ENCODE measurements around the gene MLX. TPM values are rescaled to one million over a fixed set of nuclear protein-coding genes. Genes with fewer than 3 reads are reported as not detected.

Gene MLX
- total RNA-seq, 1 experiment from 2014 or later, result 16.2 TPM

DNA sequence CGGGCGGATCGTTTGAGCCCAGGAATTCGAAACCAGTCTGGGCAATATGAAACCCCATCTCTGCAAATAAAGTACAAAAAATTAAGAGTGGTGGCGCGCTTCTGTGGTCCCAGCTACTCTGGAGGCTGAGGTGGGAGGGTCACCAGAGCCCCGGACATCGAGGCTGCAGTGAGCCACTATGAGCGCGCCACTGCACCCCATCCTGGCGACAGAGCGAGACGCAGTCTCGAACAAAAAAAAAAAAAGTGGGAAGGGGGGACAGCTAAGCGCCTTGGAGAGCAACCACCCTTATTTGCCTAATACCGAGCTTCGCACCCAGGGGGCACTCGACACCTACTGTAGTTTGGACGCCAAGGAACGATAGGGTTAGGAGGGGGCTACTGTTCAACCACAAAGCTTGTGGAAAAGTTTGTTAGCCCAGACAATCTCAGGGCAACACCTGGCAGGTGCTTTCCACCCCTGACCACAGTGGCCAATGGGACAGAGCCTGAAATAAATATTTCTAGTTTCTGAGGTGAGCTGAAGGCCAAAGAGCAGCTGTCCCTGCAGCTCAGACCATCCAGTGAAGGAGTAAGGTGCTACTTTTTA is 11.5 kb downstream of the MLX start:
- peak; percentile 67 for DNase-seq (ENCODE audit: low read depth)

DNA sequence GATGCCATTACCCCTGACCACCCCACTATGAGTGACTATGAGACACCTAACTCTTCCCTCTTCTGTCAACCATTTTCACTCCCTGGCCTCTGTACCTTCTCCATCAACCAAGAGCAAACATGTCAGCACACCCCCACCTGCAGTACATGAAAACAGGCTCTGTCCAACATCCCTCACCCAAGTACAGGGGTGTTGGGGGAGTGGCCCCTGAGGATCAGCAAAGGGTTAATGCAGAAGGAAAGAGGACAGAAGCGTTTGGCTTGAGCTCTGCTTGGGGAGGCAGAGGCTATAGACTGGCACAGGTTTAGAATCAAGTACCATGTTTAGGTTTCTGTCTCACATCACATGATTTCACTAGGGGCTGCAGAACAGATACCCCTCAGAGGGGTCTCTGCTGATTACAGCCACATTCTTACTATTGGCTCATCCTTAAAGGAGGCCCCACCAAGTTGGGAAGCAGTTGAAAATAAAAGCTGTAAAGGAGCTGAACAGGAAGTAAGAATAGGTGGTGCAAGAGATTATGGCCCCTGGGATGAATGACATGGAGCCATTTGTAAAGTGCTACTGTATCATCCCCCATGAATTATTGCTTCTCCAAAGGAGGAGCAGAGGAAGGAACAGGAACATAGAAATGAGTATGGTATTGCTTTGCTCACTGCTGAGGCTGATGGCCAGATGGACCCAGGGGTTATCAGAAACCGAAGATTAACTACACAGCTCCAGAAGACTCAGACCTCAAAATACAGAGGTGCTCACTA is 13.1 kb downstream of the MLX start:
- no peak for DNase-seq (ENCODE audit: low read depth)

- DNase-seq (ENCODE audit: low read depth), result no peak
Observed at GRCh38 chr17:42581744-42582270, 14.9 kb downstream of the MLX start.

- DNase-seq (ENCODE audit: low read depth), result no peak
Observed at GRCh38 chr17:42584880-42585279, 18.0 kb downstream of the MLX start.

- no peak for DNase-seq (ENCODE audit: low read depth)
Observed at GRCh38 chr17:42585353-42585752, 18.5 kb downstream of the MLX start.

DNA sequence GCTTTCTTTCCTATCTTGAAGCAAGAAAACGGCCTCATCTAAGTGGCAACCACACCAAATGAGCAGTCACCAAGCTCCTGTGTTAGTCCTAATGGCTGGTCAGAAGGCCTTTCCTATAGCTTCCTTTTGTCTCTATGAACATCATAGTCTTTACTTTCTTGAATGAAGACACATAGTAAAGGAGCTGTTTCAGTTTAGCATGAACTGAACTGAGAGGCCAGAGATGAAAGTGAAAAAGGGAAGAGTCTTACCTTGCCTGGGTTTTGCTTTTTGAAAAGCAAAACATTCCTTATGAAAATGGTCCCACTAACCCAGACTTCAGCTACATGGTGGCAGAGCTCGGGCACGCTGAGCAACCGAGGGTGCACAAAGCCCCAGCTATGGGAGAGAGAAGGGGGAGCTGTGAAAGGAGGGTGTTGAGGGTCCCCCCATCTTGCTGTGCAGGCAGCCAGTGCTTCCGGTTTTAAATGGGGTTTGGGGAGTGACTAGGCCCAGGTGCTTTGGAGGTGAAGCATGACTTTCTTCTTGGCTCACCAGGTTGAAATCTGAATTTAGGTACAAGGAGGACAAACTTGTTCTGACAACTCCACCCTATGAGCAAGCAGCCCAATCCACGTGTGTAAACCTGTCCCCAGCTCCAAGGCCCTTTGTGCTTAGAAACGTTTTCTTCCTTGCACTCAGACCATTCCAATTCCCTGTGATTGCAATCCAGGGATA is 19.8 kb downstream of the MLX start:
- DNase-seq (ENCODE audit: low read depth), result no peak

- no peak for DNase-seq (ENCODE audit: low read depth)
Observed at GRCh38 chr17:42590886-42591285, 24.0 kb downstream of the MLX start.

DNA sequence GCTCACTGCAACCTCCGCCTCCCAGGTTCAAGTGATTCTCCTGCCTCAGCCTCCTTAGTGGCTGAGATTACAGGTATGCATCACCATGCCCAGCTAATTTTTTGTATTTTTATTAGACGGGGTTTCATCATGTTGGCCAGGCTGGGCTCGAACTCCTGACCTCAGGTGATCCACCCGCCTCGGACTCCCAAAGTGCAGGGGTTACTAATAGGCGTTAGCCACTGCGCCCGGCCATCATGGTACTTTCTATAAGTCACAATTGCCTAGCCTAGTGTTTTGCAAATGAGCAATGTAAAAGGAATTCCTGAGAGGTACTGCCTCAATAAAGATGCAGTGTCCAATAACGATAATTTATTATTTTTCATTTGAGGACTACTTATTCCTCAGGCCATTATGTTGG is 24.5 kb downstream of the MLX start:
- DNase-seq (ENCODE audit: low read depth), result no peak

- DNase-seq (ENCODE audit: low read depth), result no peak
Observed at GRCh38 chr17:42596386-42596785, 29.5 kb downstream of the MLX start.

GRCh38 chr17:42598905-42599304 is 32.0 kb downstream of the MLX start:
- no peak for DNase-seq (ENCODE audit: low read depth)

DNA sequence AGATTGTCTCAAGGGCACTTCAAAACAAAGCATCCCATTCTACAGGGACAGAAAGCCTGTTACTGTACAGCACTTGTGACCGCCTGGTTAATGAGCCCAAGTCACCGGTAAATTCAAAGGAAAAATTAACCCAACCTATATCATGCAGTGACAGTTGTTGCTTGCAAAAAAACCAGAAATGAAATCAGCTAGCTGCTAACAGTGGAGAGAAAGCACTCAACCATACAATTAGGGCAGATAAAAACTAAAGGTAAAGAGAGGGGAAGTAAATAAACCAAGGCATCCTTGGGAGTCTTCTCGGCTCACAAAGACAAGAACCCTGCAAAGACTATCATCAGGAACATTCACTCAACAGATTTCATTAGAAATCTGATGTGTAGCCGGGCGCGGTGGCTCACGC is 36.4 kb downstream of the MLX start:
- DNase-seq (ENCODE audit: low read depth), result no peak

DNA sequence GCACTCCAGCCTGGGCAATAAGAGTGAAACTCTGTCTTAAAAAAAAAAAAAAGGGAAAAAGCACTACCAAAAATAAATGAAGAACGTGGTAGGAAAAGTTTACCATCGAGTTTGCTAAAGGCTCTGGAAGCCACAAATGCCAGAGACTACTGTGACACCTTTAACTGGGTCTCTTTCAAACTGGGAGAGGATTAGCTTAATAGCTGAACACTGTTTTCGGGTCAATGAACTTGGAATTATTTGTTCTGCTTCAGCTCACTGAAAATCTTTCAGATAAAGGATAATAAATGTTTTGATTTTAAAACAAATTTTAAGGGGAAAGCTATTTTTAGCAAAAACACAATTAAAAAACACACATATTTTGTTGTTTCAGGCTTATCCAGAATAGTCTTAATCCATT is 40.9 kb downstream of the MLX start:
- DNase-seq (ENCODE audit: low read depth), result no peak

- no peak for DNase-seq (ENCODE audit: low read depth)
Observed at GRCh38 chr17:42608305-42609181, 41.6 kb downstream of the MLX start.

- peak; percentile 99 for DNase-seq (ENCODE audit: low read depth)
Observed at GRCh38 chr17:42609182-42609813, 42.4 kb downstream of the MLX start, which contains the start of the genes RETREG3 and TUBG1. RETREG3 (minus strand) TSS chr17:42609374; CDS start chr17:42609324, 50 bp downstream. TUBG1 (plus strand) TSS chr17:42609683; CDS start chr17:42609738, 55 bp downstream.

- DNase-seq (ENCODE audit: low read depth), result peak; percentile 17
Observed at GRCh38 chr17:42609814-42610801, 43.2 kb downstream of the MLX start.

DNA sequence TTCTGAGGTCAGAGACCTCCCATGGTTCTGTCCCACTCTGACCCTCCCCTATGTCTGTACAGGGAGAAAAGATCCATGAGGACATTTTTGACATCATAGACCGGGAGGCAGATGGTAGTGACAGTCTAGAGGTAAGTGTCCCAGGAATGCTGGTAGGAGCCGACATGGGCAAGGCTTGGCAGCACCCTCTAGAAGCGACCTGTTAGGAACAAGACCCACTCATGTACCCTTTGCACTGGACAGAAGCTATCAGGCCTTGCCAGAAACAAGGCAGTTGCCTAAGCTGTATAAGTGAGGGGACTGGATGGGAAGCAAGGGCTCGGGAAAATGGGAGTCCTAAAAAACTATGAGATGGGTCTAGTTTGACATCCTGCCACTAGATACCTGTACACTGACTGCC is 45.1 kb downstream of the MLX start:
- no peak for DNase-seq (ENCODE audit: low read depth)

- DNase-seq (ENCODE audit: low read depth), result no peak
Observed at GRCh38 chr17:42613699-42614295, 46.9 kb downstream of the MLX start.

DNA sequence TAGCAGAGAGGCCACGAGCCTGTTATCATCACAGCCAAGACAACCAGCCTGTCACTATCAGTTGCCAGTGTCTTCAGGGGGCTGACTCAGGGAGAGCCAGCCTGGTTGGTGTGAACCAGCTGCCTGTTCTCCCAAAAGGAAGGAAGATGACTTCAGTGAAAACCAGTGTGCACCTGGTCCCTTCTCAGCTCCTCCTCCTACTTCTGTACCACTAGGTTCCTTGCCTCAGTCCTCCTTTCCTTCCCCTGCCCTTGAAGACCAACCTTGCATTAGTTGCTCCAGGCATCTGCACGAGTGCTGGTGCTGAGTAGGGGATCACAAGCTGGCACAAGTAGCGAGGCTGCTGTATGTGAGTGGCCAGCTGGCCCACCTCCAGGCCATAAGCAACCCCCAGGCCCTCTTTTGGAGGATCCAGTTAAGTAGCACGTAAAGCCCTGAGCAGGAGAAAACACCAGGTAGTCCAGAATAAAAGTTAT is 51.1 kb downstream of the MLX start:
- DNase-seq (ENCODE audit: low read depth), result no peak

- DNase-seq (ENCODE audit: low read depth), result peak; percentile 32
Observed at GRCh38 chr17:42618442-42619150, 51.7 kb downstream of the MLX start.

Measured in Daoy (cell line).